MCF 10A (cell line): Measurements from ENCODE around the gene DMXL1. TPM values are rescaled to one million over a fixed set of nuclear protein-coding genes. Genes with fewer than 3 reads are reported as not detected.
"Not testable (repeated sequence)": the region's sequence is repeated elsewhere in the genome, so short reads cannot be mapped to it uniquely, and the experiment has no call there.

Experiments used
- BruUV-seq: library from RNA; stranded (reverse); fragments of 400-500 nt; replicated peaks from 2 replicates; lab custom pipeline; 2021; lab: Mats Ljungman, UMichigan
- CTCF ChIA-PET: fragments of 300-600 bp; sonication (Branson Sonifier 250); formaldehyde crosslinking; extraction: SDS; loops from one replicate; lab custom pipeline; 2021; ENCODE audit warnings: antibody characterized with exemption, inconsistent platforms; lab: Yijun Ruan, JAX
- POLR2A ChIA-PET: fragments of 300-600, 350-650 bp; sonication (Branson Sonifier 250); formaldehyde crosslinking; extraction: SDS; loops from one replicate; lab custom pipeline; 2020; ENCODE audit warnings: antibody characterized with exemption, inconsistent platforms; lab: Yijun Ruan, JAX
- DNase-seq: peaks from one replicate; pipeline ENCODE4 v3.0.0-alpha.2; 2018; ENCODE audit not compliant: unreplicated experiment
- H3K27ac Mint-ChIP-seq: one replicate; pipeline ENCODE4 v1.8.0; 2022; ENCODE audit warnings: mild to moderate bottlenecking, low read depth, mixed read lengths; ENCODE audit not compliant: unreplicated experiment
- H3K27me3 Mint-ChIP-seq: one replicate; pipeline ENCODE4 v1.8.0; 2022; ENCODE audit warnings: mixed read lengths; ENCODE audit not compliant: insufficient read depth, unreplicated experiment
- H3K36me3 Mint-ChIP-seq: one replicate; pipeline ENCODE4 v1.8.0; 2022; ENCODE audit warnings: mild to moderate bottlenecking, moderate library complexity, mixed read lengths; ENCODE audit not compliant: insufficient read depth, unreplicated experiment
- H3K4me1 Mint-ChIP-seq: one replicate; pipeline ENCODE4 v1.8.0; 2022; ENCODE audit warnings: mixed read lengths; ENCODE audit not compliant: insufficient read depth, unreplicated experiment
- H3K4me3 Mint-ChIP-seq: one replicate; pipeline ENCODE4 v1.8.0; 2022; ENCODE audit warnings: mild to moderate bottlenecking, moderate library complexity, mixed read lengths; ENCODE audit not compliant: unreplicated experiment
- H3K9me3 Mint-ChIP-seq: one replicate; pipeline ENCODE4 v1.8.0; 2022; ENCODE audit warnings: mixed read lengths; ENCODE audit not compliant: unreplicated experiment
- intact Hi-C: fragments of 100-400 bp; cut with micrococcal nuclease; formaldehyde crosslinking; loops from 2 replicates; pipeline ENCODE4 v1.14.1; 2022
- total RNA-seq: library from RNA; stranded (reverse); gene quantifications from 2 replicates; pipeline ENCODE4 v1.2.3, GENCODE V29; 2022
- TF ChIP-seq, protein P1 (sequence below): fragments of 200-600 bp; IDR thresholded peaks from one replicate; pipeline ENCODE4 v1.8.0; 2022; ENCODE audit warnings: antibody characterized with exemption, mild to moderate bottlenecking; ENCODE audit not compliant: unreplicated experiment

Gene DMXL1
- total RNA-seq, 1 experiment from 2014 or later, result 45.1 TPM

DNA sequence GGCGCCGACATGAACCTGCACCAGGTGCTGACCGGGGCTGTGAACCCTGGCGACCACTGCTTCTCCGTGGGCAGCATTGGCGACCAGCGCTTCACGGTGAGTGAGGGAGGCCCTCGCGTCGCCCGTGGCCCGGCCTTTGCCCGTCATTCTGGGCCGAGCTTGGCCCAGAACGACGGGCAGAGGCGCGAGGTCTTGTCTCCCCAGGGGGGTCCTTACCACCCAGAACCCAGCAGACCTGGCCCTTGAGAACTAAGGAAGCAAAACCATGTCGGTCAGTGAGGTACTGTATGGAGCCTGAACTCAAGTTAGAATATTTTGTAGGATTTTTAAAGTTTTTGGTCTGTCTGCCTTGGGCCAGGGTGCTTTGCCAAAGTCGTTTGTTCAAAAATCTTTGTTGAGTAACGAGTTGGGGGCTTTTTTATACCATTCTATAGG is 691 bp downstream of the DMXL1 start:
- no peaks in the 10 kb centered on the region for H3K9me3 Mint-ChIP-seq
- CTCF ChIA-PET, result interaction anchor here (0.6 to 1.5 kb wide), 5 partner anchors 13 to 346 kb away, joined by 3 to 5 read pairs (median 4); partner anchors contain the start of gene DTWD2
- H3K4me3 Mint-ChIP-seq, result peak overlapping the region; percentile 77
- no TSS peak for BruUV-seq
- no peaks in the 10 kb centered on the region for H3K27me3 Mint-ChIP-seq
- intact Hi-C loops, result loop anchor here (1.0 to 2.0 kb wide), 4 partner anchors 197 to 339 kb away; partner anchors contain the start of gene TNFAIP8
- DNase-seq, result no peak
- peak overlapping the region; percentile 79 for H3K27ac Mint-ChIP-seq
- H3K4me1 Mint-ChIP-seq, result peaks cover 28% of the 10 kb centered on the region
- TF ChIP-seq, protein P1, sequence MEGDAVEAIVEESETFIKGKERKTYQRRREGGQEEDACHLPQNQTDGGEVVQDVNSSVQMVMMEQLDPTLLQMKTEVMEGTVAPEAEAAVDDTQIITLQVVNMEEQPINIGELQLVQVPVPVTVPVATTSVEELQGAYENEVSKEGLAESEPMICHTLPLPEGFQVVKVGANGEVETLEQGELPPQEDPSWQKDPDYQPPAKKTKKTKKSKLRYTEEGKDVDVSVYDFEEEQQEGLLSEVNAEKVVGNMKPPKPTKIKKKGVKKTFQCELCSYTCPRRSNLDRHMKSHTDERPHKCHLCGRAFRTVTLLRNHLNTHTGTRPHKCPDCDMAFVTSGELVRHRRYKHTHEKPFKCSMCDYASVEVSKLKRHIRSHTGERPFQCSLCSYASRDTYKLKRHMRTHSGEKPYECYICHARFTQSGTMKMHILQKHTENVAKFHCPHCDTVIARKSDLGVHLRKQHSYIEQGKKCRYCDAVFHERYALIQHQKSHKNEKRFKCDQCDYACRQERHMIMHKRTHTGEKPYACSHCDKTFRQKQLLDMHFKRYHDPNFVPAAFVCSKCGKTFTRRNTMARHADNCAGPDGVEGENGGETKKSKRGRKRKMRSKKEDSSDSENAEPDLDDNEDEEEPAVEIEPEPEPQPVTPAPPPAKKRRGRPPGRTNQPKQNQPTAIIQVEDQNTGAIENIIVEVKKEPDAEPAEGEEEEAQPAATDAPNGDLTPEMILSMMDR, result no peak
- POLR2A ChIA-PET, result interaction anchor here (0.7 to 3.2 kb wide), 33 partner anchors 10 to 384 kb away, joined by 3 to 47 read pairs (median 7); partner anchors contain the start of genes DTWD2 and TNFAIP8
- peaks cover 12% of the 10 kb centered on the region for H3K36me3 Mint-ChIP-seq

DNA sequence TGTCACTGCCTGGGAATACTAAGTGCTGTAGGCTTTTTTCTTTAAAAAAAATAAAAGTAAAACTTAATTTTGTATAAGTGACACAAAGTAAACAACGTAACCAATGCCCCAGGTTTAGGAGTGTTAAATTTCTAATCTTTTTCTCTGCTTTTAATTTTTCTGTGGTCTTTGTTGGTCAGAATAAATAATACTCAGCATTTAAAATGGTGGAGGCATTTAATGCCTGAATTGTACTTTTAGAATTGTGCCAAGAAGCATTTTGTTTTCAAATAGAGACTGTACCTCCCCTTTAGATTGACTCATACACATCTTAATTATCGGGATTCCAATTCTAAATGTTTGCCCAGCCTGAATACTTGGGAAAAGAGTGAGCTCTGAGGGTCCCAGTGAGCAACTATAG is 1.6 kb downstream of the DMXL1 start:
- DNase-seq, result no peak
- no TSS peak for BruUV-seq
- TF ChIP-seq, protein P1, result no peak
- H3K4me1 Mint-ChIP-seq, result peaks cover 28% of the 10 kb centered on the region
- POLR2A ChIA-PET, result interaction anchor here (0.7 to 2.3 kb wide), 5 partner anchors 195 to 350 kb away, joined by 3 to 17 read pairs (median 4); partner anchors contain the start of gene TNFAIP8
- no peaks in the 10 kb centered on the region for H3K27me3 Mint-ChIP-seq
- peak overlapping the region; percentile 79 for H3K27ac Mint-ChIP-seq
- CTCF ChIA-PET, result interaction anchor here (1.5 kb wide), 1 partner anchor 84 kb away, joined by 5 read pairs; the partner anchor contains the start of gene DTWD2
- H3K36me3 Mint-ChIP-seq, result peaks cover 12% of the 10 kb centered on the region
- H3K9me3 Mint-ChIP-seq, result no peaks in the 10 kb centered on the region
- intact Hi-C loops, result no loop called here
- peak overlapping the region; percentile 77 for H3K4me3 Mint-ChIP-seq

DNA sequence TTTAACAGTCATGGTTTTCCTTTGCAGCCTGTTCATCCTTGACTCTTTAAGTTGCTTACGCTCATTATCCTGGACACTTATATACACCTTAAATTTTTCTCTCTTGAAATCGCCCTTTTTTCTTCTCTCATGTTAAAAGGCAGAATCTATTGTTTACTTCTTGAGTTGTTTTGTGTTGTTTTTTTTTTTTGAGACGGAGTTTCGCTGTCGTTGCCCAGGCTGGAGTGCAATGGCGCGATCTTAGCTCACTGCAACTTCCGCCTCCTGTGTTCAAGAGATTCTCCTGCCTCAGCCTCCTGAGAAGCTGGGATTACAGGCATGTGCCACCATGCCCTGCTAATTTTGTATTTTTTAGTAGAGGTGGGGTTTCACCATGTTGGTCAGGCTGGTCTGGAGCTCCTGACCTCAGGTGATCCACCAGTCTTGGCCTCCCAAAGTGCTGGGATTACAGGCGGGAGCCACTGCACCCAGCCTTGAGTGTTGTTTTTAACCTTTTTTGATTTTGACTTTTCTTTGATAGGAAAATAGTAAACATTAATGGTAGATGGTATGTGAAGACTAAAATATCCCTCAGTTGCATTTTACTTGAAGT is 3.0 kb downstream of the DMXL1 start:
- not testable (repeated sequence) for H3K4me3 Mint-ChIP-seq, BruUV-seq
- CTCF ChIA-PET, result interaction anchor here (0.9 to 1.6 kb wide), 4 partner anchors 85 to 381 kb away, joined by 3 to 6 read pairs (median 4); partner anchors contain the start of gene DTWD2

DNA sequence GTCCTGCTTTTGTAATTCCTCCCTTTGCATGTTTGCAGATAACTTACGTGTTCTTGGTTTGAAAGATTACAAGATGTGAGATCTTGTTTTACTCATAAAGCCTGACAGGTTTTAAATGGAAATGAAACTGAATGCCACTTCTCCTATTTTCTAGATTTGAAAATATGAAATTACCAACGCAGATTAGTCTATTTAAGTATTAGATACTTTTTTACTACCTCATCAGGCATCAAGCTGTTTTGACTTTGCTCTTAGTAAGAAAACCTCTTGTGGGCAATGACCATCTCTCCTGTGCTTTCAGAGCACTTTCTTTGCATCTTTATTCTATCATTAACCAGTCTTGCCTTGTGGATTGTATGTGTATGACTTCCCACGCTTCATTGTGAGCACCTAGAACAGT is 3.5 kb downstream of the DMXL1 start:
- Mint-ChIP-seq H3K9me3 (no peaks in the 10 kb centered on the region), H3K36me3 (peaks cover 12% of the 10 kb centered on the region), H3K4me3 (no peak overlapping the region), H3K4me1 (peaks cover 35% of the 10 kb centered on the region), H3K27ac (no peak overlapping the region), H3K27me3 (no peaks in the 10 kb centered on the region)
- intact Hi-C loops, result no loop called here
- CTCF ChIA-PET, result interaction anchor here (0.6 to 1.6 kb wide), 5 partner anchors 53 to 261 kb away, joined by 3 to 6 read pairs (median 3); partner anchors contain the start of gene DTWD2
- POLR2A ChIA-PET, result interaction anchor here (0.6 to 1.5 kb wide), 9 partner anchors 11 to 312 kb away, joined by 3 to 6 read pairs (median 3); no protein-coding TSS in a partner anchor
- DNase-seq, result no peak
- no TSS peak for BruUV-seq
- TF ChIP-seq, protein P1, result no peak

More for the DNA sequence above, 3.0 kb downstream of the DMXL1 start:
- H3K27me3 Mint-ChIP-seq, H3K9me3 Mint-ChIP-seq, DNase-seq, H3K27ac Mint-ChIP-seq, intact Hi-C loops: not testable (repeated sequence)
- POLR2A ChIA-PET, result interaction anchor here (0.7 to 1.5 kb wide), 7 partner anchors 11 to 398 kb away, joined by 3 to 8 read pairs (median 5); partner anchors contain the start of gene TNFAIP8
- H3K4me1 Mint-ChIP-seq, result peaks cover 29% of the 10 kb centered on the region
- peaks cover 12% of the 10 kb centered on the region for H3K36me3 Mint-ChIP-seq

DNA sequence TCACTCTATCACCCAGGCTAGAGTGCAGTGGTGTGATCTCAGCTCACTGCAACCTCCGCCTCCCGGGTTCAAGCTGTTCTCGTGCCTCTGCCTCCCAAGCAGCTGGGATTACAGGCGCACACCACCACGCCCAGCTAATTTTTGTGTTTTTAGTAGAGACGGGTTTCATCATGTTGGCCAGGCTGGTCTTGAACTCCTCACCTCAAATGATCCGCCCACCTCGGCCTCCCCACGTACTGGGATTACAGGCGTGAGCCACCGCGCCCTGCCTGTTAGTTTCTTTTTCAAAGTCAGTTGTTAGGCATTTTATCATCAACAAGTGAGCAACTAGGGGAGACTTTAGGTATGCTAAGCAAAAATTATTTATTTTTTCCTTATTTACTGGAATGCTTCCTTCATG is 4.4 kb downstream of the DMXL1 start:
- DNase-seq, intact Hi-C loops, H3K4me3 Mint-ChIP-seq, H3K27me3 Mint-ChIP-seq, BruUV-seq, H3K27ac Mint-ChIP-seq, H3K9me3 Mint-ChIP-seq: not testable (repeated sequence)
- POLR2A ChIA-PET, result interaction anchor here (0.7 to 1.5 kb wide), 8 partner anchors 10 to 311 kb away, joined by 3 to 6 read pairs (median 3); no protein-coding TSS in a partner anchor
- CTCF ChIA-PET, result interaction anchor here (0.6 to 1.6 kb wide), 8 partner anchors 23 to 260 kb away, joined by 3 to 6 read pairs (median 3); partner anchors contain the start of gene DTWD2
- peaks cover 40% of the 10 kb centered on the region for H3K4me1 Mint-ChIP-seq
- H3K36me3 Mint-ChIP-seq, result peaks cover 12% of the 10 kb centered on the region
